Measurements from ENCODE around the gene SLC34A1.
A peak's percentile ranks its signal among the peaks of the same experiment; 100 is the strongest.

DNA sequence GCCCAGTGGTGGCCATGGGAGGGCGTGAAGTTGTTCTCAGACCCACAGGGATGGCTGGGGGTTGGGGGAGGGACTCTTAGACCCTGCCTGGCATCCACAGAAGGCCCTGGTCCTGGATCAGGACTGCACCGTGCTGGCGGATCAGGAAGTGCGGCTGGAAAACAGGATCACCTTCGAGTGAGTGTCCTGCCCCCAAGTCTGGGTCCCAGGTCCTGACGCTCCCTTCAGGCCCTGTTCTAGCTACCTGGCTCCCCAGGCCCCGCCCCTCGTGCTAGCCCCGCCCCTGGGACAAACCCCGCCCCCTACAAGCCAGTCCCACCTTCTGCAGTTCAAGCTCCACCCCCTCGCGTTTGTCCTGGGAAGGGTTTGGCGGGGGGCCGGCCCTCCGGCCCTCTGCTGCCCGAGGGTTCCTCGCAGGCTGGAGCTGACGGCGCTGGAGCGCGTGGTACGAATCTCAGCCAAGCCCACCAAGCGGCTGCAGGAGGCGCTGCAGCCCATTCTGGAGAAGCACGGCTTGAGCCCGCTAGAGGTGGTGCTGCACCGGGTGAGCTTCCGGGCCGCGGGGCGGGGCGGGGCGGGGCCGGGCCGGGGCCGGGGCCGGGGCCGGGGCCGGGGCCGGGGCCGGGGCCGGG lies 13.6 kb upstream of the SLC34A1 start:
- TF ChIP-seq, protein P1, sequence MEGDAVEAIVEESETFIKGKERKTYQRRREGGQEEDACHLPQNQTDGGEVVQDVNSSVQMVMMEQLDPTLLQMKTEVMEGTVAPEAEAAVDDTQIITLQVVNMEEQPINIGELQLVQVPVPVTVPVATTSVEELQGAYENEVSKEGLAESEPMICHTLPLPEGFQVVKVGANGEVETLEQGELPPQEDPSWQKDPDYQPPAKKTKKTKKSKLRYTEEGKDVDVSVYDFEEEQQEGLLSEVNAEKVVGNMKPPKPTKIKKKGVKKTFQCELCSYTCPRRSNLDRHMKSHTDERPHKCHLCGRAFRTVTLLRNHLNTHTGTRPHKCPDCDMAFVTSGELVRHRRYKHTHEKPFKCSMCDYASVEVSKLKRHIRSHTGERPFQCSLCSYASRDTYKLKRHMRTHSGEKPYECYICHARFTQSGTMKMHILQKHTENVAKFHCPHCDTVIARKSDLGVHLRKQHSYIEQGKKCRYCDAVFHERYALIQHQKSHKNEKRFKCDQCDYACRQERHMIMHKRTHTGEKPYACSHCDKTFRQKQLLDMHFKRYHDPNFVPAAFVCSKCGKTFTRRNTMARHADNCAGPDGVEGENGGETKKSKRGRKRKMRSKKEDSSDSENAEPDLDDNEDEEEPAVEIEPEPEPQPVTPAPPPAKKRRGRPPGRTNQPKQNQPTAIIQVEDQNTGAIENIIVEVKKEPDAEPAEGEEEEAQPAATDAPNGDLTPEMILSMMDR (IDR thresholded peaks at IDR 0.05): peak; percentile 83
- no peak for TF ChIP-seq ZFX (IDR thresholded peaks at IDR 0.05; ENCODE audit: borderline replicate concordance)

Data from 22Rv1 (cell line).